Liver (tissue), 3 donors: ENCODE data around the gene RAD51C.

Experiments used
- CTCF ChIP-seq: fragments of 150-350 bp; IDR thresholded peaks from 2 replicates; pipeline ENCODE4 v1.5.1; 2017; ENCODE audit warnings: improper control_type of control experiment, low read depth, low read length; ENCODE audit not compliant: missing input control
- EGR1 ChIP-seq, 2 donors: IDR thresholded peaks; 2 replicates each; pipeline ENCODE4 v1.6.1; 2016 to 2018; ENCODE audit warnings: antibody characterized with exemption in 2 of 2, low read depth in 2 of 2
- FOXA1 ChIP-seq: IDR thresholded peaks from 2 replicates; pipeline ENCODE4 v1.6.1; 2016; ENCODE audit warnings: antibody characterized with exemption
- GABPA ChIP-seq, 2 donors: IDR thresholded peaks in 1 of 2; conservative IDR thresholded peaks in 1 of 2; 2 replicates each; pipeline ENCODE4 v1.6.1; 2016; ENCODE audit warnings: antibody characterized with exemption in 2 of 2, mild to moderate bottlenecking in 1 of 2, moderate library complexity in 1 of 2
- HNF4A ChIP-seq, 2 donors: conservative IDR thresholded peaks; 2 replicates each; pipeline ENCODE4 v1.6.1; 2016; ENCODE audit warnings: antibody characterized with exemption in 2 of 2, mild to moderate bottlenecking in 2 of 2
- HNF4G ChIP-seq: IDR thresholded peaks from 2 replicates; pipeline ENCODE4 v1.6.1; 2016; ENCODE audit warnings: antibody characterized with exemption
- RAD21 ChIP-seq, 2 donors: IDR thresholded peaks; 2 replicates each; pipeline ENCODE4 v1.6.1; 2016; ENCODE audit warnings: antibody characterized with exemption in 2 of 2, mild to moderate bottlenecking in 2 of 2
- RXRA ChIP-seq, 2 donors: IDR thresholded peaks; 2 replicates each; pipeline ENCODE4 v1.6.1; 2017 to 2018; ENCODE audit warnings: antibody characterized with exemption in 2 of 2, mild to moderate bottlenecking in 1 of 2
- SP1 ChIP-seq: IDR thresholded peaks from 2 replicates; pipeline ENCODE4 v1.6.1; 2018; ENCODE audit warnings: antibody characterized with exemption, mild to moderate bottlenecking
- TAF1 ChIP-seq: conservative IDR thresholded peaks from 2 replicates; pipeline ENCODE4 v1.6.1; 2016; ENCODE audit warnings: antibody characterized with exemption, mild to moderate bottlenecking
- YY1 ChIP-seq: IDR thresholded peaks from 2 replicates; pipeline ENCODE4 v1.6.1; 2016; ENCODE audit warnings: antibody characterized with exemption, mild to moderate bottlenecking
- TF ChIP-seq, protein P1 (sequence below): IDR thresholded peaks from 2 replicates; pipeline ENCODE4 v1.6.1; 2016; ENCODE audit warnings: antibody characterized with exemption
- TF ChIP-seq, protein P2 (sequence below): IDR thresholded peaks from 2 replicates; pipeline ENCODE4 v1.6.1; 2016; ENCODE audit warnings: antibody characterized with exemption
- donor health status: healthy.
- donor health status: healthy.

DNA sequence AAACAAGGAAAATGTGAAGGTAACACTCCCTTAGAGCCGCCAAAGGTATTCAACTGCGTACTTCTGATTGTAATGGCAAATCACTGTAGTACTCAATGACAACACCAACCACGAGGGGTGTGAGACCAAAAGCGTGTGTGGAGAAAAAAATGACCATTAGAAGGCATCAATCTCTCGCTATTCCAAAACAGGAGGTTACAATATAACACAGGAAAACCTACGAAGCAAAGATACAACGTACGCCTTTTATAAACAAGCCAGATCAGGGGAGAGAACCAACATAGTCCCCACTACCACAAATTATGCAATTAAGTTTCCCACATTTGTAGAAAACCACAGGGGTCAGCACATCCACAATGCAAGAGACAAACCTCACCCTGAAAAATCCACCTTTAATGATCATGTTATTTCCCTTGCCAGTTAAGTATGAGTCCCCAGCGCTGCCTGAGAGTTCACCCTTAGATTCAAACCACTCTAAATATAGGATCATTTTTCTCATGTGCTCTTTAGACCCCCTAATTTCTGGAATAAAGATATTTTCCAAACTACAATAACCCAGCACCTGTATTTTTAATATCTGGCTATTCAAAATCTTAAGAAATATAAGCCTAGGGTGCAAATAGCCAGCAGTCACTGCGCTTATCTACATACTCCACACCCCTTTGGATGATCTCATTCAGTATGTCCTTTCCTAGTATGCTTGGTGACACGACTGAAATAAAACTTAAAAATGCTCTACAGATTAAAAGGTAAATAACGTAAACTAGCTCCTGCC, 13.0 kb upstream of the RAD51C start:
- no peak for TF ChIP-seq CTCF
- TF ChIP-seq SP1, result no peak
- TF ChIP-seq TAF1, result no peak
- no peak for TF ChIP-seq RXRA (IDR thresholded peaks at IDR 0.05)
- TF ChIP-seq, protein P1, sequence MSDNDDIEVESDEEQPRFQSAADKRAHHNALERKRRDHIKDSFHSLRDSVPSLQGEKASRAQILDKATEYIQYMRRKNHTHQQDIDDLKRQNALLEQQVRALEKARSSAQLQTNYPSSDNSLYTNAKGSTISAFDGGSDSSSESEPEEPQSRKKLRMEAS, result no peak
- TF ChIP-seq FOXA1, result no peak
- TF ChIP-seq, protein P2, sequence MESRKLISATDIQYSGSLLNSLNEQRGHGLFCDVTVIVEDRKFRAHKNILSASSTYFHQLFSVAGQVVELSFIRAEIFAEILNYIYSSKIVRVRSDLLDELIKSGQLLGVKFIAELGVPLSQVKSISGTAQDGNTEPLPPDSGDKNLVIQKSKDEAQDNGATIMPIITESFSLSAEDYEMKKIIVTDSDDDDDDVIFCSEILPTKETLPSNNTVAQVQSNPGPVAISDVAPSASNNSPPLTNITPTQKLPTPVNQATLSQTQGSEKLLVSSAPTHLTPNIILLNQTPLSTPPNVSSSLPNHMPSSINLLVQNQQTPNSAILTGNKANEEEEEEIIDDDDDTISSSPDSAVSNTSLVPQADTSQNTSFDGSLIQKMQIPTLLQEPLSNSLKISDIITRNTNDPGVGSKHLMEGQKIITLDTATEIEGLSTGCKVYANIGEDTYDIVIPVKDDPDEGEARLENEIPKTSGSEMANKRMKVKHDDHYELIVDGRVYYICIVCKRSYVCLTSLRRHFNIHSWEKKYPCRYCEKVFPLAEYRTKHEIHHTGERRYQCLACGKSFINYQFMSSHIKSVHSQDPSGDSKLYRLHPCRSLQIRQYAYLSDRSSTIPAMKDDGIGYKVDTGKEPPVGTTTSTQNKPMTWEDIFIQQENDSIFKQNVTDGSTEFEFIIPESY, result no peak
- no peak for TF ChIP-seq HNF4G
- TF ChIP-seq RAD21 (IDR thresholded peaks at IDR 0.05), result no peak
- TF ChIP-seq GABPA (IDR thresholded peaks at IDR 0.05 in 1 of 2, conservative IDR thresholded peaks at IDR 0.05 in 1 of 2), result no peak
- no peak for TF ChIP-seq EGR1 (IDR thresholded peaks at IDR 0.05; ENCODE audit: low read depth in 2 of 2)
- no peak for TF ChIP-seq YY1
- no peak for TF ChIP-seq HNF4A (conservative IDR thresholded peaks at IDR 0.05)
